ENCODE results near the gene PTPRK. TPM values are rescaled to one million over a fixed set of nuclear protein-coding genes. Genes with fewer than 3 reads are reported as not detected.

PTPRK gene
- total RNA-seq, 2 donors from 2014 or later: 60.6 to 121 TPM

DNA sequence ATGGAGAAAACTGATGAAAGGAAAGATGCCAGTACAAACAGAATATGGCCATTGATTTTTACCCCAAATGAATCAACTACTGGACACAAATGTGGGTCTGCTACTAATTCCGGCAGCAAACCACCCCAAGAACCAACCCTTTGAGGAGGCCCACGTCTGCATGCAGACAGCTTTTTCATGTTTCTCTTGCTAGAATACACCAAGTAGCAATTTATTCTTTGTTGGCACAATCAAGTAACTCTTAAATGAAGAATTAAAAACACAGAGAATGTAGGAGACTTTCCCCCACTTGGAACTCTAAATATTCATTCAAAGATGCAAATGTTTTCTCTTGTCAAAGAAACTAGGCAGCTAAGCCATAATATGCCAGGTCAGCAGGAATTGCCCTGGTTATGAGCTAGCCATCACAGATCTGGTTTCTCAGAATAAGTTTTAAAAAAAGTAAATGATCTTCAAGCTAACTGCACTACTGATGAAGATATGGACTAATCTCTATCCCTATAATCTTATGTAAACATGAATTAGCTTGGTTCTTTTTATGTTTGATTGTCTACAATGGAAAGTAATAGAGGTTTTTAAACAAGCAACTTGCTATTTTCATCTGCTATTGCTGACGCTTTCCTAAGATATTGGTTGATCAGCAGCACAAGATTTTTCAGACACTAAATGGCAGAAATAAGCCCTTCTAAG, 456.4 kb downstream of the PTPRK start:
- Histone ChIP-seq H3K4me1 (peaks cover 18% of the 10 kb centered on the region), H3K4me3 (no peak overlapping the region), H3K36me3 (replicated peaks in 1 of 2; ENCODE audit: insufficient read depth in 1 of 2, low read depth in 2 of 2) (peaks cover 0 to 5% of the 10 kb centered on the region in 2 donors), H3K27me3 (no peaks in the 10 kb centered on the region), H3K9me3 (no peaks in the 10 kb centered on the region), H3K27ac (no peak overlapping the region)
- WGBS, 2 donors: 66 to 67% methylated on average over 3 of the region's 3 CpGs
- intact Hi-C loops (cut with DNase I): no loop called here
- TF ChIP-seq, protein P1, sequence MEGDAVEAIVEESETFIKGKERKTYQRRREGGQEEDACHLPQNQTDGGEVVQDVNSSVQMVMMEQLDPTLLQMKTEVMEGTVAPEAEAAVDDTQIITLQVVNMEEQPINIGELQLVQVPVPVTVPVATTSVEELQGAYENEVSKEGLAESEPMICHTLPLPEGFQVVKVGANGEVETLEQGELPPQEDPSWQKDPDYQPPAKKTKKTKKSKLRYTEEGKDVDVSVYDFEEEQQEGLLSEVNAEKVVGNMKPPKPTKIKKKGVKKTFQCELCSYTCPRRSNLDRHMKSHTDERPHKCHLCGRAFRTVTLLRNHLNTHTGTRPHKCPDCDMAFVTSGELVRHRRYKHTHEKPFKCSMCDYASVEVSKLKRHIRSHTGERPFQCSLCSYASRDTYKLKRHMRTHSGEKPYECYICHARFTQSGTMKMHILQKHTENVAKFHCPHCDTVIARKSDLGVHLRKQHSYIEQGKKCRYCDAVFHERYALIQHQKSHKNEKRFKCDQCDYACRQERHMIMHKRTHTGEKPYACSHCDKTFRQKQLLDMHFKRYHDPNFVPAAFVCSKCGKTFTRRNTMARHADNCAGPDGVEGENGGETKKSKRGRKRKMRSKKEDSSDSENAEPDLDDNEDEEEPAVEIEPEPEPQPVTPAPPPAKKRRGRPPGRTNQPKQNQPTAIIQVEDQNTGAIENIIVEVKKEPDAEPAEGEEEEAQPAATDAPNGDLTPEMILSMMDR (IDR thresholded peaks at IDR 0.05): no peak
- no peak for TF ChIP-seq POLR2A (IDR thresholded peaks at IDR 0.05)
- ATAC-seq (no peak), DNase-seq (no peak)

DNA sequence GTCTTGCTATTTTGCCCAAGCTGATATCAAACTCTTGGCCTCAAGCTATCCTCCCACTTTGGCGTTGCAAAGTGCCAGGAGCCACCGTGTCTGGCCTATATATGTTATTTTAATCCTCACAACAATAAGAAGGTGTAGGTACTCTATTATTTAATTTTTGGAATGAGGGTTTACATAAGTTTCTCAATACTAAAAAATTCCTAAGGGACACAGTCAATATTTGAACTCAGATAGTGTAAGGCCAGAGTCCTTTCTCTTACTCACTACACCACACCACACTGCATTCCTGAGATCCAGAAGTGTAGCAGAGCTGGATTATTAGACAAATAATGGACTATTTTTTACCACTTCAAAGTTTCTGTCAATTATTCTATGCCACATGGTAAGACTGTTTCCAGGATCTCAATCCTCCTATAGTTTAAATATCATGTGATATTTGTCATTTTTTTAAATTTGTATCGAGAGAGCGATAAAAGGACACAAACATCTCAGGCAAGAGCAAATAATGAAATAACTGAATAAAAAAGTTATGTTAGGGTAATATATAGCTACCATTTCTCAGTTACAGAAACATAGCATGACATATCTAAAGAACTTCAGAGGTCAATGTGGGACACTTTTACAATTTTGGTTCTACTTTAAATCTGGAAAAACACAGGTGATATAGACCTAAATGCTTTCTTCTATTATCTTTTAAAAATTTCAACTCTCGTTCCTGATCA, 457.4 kb downstream of the PTPRK start:
- DNase-seq: no peak

DNA sequence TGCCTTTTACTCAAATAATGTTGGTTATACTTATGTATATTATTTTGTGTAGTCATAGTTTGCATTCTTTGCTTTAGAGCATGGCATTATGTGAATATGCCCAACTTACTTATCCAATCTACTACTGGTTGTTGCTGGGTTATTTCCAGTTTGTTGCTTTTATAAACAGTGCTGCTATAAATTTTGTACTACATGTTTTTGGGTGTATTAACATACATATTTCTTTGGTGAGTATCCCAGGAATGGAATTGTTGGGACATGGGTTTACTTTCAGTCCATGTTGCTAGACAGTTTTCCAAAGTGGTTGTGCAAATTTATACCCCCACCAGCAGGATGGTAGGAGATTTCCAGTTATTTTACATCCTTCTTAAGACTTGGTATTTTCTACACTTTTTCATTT, 462.5 kb downstream of the PTPRK start:
- Histone ChIP-seq H3K36me3 (replicated peaks in 1 of 2; ENCODE audit: insufficient read depth in 1 of 2, low read depth in 2 of 2) (peaks cover 0 to 4% of the 10 kb centered on the region in 2 donors), H3K4me3 (no peak overlapping the region), H3K9me3 (no peaks in the 10 kb centered on the region), H3K4me1 (peaks cover 4% of the 10 kb centered on the region), H3K27me3 (no peaks in the 10 kb centered on the region), H3K27ac (no peak overlapping the region)
- ATAC-seq (no peak), DNase-seq (no peak)
- TF ChIP-seq, protein P1 (IDR thresholded peaks at IDR 0.05): no peak
- no peak for TF ChIP-seq POLR2A (IDR thresholded peaks at IDR 0.05)
- intact Hi-C loops (cut with DNase I): no loop called here

More for the DNA sequence above, 457.4 kb downstream of the PTPRK start:
- Histone ChIP-seq H3K36me3 (replicated peaks in 1 of 2; ENCODE audit: insufficient read depth in 1 of 2, low read depth in 2 of 2) (peaks cover 0 to 7% of the 10 kb centered on the region in 2 donors), H3K27me3 (no peaks in the 10 kb centered on the region), H3K27ac (no peak overlapping the region), H3K9me3 (no peaks in the 10 kb centered on the region), H3K4me3 (no peak overlapping the region), H3K4me1 (peaks cover 18% of the 10 kb centered on the region)
- ATAC-seq: peak; percentile 83
- 38% methylated on average over 5 of the region's 5 CpGs for WGBS, 2 donors
- intact Hi-C loops (cut with DNase I): no loop called here
- TF ChIP-seq, protein P1 (IDR thresholded peaks at IDR 0.05): no peak
- TF ChIP-seq POLR2A (IDR thresholded peaks at IDR 0.05): no peak

DNA sequence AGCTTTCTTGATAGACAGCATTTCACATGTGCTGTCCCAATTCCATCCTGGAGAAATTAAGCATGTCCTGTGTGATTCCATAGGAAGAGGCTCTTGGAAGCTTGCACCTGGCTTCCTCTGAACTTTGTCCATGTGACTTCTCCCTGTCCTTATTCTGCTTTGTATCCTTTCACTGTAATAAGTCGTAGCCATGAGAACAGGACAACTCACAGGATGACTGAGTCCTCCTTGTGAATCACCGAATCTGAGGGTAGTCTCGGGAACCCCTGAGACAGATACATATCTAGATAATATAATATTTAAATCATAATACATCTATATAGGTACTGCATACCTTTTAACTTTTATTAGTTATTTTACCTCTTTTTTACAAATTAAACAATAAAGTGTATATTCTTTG, 462.9 kb downstream of the PTPRK start:
- WGBS, 2 donors: 96 to 98% methylated on average over 3 of the region's 3 CpGs
- DNase-seq (no peak), ATAC-seq (no peak)
- no peaks in the 10 kb centered on the region for H3K9me3 ChIP-seq
- peaks cover 0 to 4% of the 10 kb centered on the region in 2 donors for H3K36me3 ChIP-seq (replicated peaks in 1 of 2; ENCODE audit: insufficient read depth in 1 of 2, low read depth in 2 of 2)
- H3K27ac ChIP-seq: no peak overlapping the region
- no peaks in the 10 kb centered on the region for H3K27me3 ChIP-seq
- intact Hi-C loops (cut with DNase I): no loop called here
- H3K4me3 ChIP-seq: no peak overlapping the region
- TF ChIP-seq POLR2A (IDR thresholded peaks at IDR 0.05): no peak
- TF ChIP-seq, protein P1 (IDR thresholded peaks at IDR 0.05): no peak
- H3K4me1 ChIP-seq: no peaks in the 10 kb centered on the region
